ENCODE data around the gene TBC1D5. TPM values are rescaled to one million over a fixed set of nuclear protein-coding genes. Genes with fewer than 3 reads are reported as not detected.

The TBC1D5 gene
- total and polyA plus RNA-seq, 2 of the 4 experiments (the other 2 are of a cell fraction), result 16.4 to 57.0 TPM

GRCh38 chr3:17310983-17311382, 431.4 kb downstream of the TBC1D5 start:
- ATAC-seq (ENCODE audit: low read depth) (no peak), DNase-seq (no peak)
- Histone ChIP-seq H3K4me1 (ENCODE audit: control insufficient read depth, insufficient read depth, low read length) (no peaks in the 10 kb centered on the region), H2AK5ac (ENCODE audit: low read depth, low read length) (no peak overlapping the region), H3K14ac (replicated peaks; ENCODE audit: low read depth, low read length) (no peak overlapping the region), H3K4me3 (ENCODE audit: insufficient read depth, low read depth, low read length) (no peak overlapping the region), H4K20me1 (ENCODE audit: insufficient read depth, low read length) (no peaks in the 10 kb centered on the region), H3K36me3 (ENCODE audit: control insufficient read depth, insufficient read depth, low read length) (no peaks in the 10 kb centered on the region), H3K27me3 (ENCODE audit: control insufficient read depth, insufficient read depth, low read length) (no peaks in the 10 kb centered on the region), H2AFZ (replicated peaks; ENCODE audit: low read length, poor library complexity) (no peak overlapping the region), H4K91ac (ENCODE audit: insufficient read depth, low read depth, low read length) (no peak overlapping the region), H3K9me3 (ENCODE audit: control insufficient read depth, insufficient read depth, low read length) (no peaks in the 10 kb centered on the region), H2BK120ac (ENCODE audit: low read depth, low read length) (no peak overlapping the region), H2AK9ac (replicated peaks; ENCODE audit: low read depth, low read length, poor library complexity) (no peak overlapping the region), H3K56ac (ENCODE audit: extremely low read depth, insufficient read depth, low read length) (no peak overlapping the region), H2BK20ac (ENCODE audit: low read depth, low read length) (no peak overlapping the region), H3K23ac (ENCODE audit: low read depth, low read length) (no peak overlapping the region), H3K9me1 (ENCODE audit: insufficient read depth, low read length) (no peaks in the 10 kb centered on the region), H3K9ac (ENCODE audit: low read depth, low read length) (no peak overlapping the region), H3K4ac (ENCODE audit: low read depth, low read length) (no peak overlapping the region), H4K8ac (ENCODE audit: low read depth in 2 of 2, low read length in 2 of 2) (no peak overlapping the region), H3K79me1 (ENCODE audit: low read depth in 1 of 2, low read length in 2 of 2) (no peaks in the 10 kb centered on the region), H3K4me2 (ENCODE audit: low read depth, low read length) (no peak overlapping the region), H2BK5ac (ENCODE audit: low read depth, low read length, poor library complexity, severe bottlenecking) (no peak overlapping the region), H4K5ac (ENCODE audit: low read depth, low read length) (no peak overlapping the region), H2BK15ac (ENCODE audit: low read depth, low read length) (no peak overlapping the region), H3K27ac (ENCODE audit: insufficient read depth, low read length) (no peak overlapping the region), H3K18ac (ENCODE audit: low read depth, low read length) (no peak overlapping the region)
- ChIA-PET POLR2A (ENCODE audit: unreplicated experiment) (no interaction called here), CTCF (interaction anchor here (0.6 kb wide), 1 partner anchor 99 kb away, joined by 3 read pairs; no protein-coding TSS in a partner anchor)
- dilution Hi-C loops (cut with HindIII; ENCODE audit: low sequenced_read_pairs, unreplicated experiment), result no loop called here
- in situ Hi-C loops (cut with MboI; ENCODE audit: low sequenced_read_pairs), result no loop called here
- BruUV-seq (replicated peaks), result no TSS peak
- intact Hi-C loops (cut with micrococcal nuclease), result no loop called here
- TF ChIP-seq NFE2L2 (IDR thresholded peaks at IDR 0.05; ENCODE audit: low read depth, low read length), result no peak
- TF ChIP-seq MAFK (IDR thresholded peaks at IDR 0.05; ENCODE audit: low read depth, low read length), result no peak

Data from IMR-90 (cell line).